DMS153 treated with DMSO at 0.1 percent for 48 hours (cell line): Measurements from ENCODE around the gene B3GALNT2.
"Not testable (repeated sequence)": the region's sequence is repeated elsewhere in the genome, so short reads cannot be mapped to it uniquely, and the experiment has no call there.

ENCODE experiments used
- DNase-seq: peaks from one replicate; lab custom pipeline; 2025; ENCODE audit not compliant: unreplicated experiment; lab: John Stamatoyannopoulos, UW

Gene B3GALNT2

DNA sequence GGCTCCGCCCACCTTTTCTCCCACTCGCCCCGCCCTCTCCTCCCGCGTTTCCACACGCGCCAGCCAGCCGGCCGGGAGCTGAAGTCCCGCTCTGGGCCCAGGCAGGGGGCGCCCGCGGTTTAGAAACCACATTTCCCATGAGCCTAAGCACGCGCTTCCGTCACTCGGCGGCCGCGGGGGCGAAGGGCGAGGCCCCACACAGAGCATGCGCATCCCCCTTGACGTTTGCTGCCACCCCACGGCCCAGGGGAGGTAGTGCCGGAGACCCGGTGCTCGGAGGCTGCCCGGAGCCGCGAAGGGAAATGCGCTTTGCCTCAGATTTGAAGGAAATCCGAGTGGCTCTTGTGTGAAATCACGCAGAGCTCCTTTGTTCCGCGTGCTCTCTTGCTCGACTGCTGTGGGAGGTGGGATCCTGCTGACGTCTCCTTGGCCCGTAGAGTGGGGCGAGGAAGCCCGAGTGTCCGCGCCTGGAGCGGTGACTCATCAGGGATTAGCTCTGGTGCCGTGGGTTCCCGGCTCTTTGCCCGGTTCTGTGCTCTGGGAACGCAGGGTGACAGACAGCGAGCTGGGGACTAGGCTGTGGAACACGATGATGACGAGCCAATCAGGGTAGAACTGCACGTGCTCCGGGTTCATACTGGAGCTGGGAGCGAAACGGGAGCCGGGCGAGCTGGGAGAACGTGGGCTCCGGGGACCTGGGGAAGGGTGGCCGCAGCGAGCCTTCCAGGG, 406 bp upstream of the B3GALNT2 start:
- DNase-seq, result peak; percentile 74

DNA sequence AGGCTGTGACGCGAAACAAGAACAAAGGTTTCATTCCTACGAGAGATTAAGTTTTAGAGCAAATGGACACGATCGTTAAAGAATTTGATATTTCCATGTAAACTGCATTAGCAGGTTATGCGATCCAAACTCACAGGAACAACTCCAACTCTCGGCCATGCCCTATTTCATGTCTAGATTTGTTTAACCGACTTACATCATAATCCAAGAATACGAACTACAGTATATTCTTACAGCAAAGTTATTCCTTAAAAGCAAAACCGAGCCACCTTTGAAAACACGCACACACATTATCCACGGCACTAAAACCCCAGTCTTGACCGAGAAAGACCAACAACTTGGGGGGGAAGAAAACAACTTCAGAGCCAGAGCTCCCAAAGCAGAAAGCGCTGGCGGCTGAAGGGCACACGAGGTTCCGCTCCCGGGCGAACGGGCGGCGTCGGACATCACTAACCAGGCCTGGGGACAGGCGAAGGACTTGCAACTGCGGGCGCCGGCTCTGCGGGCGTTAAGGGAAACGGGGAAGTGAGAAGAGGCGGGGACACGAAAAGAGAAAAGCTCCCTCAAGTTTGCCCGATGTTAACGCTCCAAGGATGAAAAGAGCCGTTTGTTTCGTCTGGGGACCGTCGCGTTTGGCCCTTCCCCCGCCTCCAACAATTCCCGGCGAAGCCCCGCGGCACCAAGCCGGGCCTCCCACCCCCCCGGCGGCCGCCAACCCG, 690 bp downstream of the B3GALNT2 start:
- no peak for DNase-seq

DNA sequence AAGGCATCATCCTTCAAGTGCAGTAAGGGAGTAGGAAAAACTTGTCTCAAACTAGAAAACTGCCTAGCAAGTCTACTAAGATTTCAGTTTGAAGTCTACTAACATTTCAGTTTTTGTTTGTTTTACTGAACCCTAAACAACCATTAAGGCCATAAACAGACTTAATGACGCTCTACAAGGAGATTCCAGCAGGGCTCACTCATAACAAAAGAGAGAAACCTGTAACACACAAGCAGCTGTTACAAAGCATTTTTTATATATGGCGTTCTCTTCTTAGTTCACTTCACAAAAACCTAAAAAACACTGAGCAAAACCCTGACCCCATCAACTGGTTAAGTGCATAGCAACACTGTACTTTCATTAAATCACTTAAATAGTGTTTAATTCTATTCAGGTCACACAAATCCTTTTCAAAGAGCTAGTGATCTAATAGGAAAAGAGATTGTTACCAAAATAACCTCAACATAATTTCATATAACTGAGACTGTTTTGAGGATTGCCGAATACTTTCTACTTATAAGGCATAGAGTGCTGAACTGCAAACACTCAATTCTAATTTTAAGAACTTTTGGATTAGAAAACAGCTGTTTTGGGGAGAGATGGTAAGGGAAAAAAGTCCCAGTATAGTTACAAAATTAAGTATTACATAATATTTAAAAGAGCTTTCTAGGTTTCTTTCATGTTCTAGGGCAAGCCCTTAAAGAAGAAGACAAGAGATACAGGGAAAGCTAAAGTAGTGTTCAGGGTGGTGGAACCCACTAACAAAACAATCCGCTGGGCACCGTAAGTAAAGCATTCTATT, 1.4 kb downstream of the B3GALNT2 start:
- DNase-seq, result no peak

GRCh38 chr1:235500971-235501540, 3.2 kb downstream of the B3GALNT2 start:
- DNase-seq, result no peak

- no peak for DNase-seq
Observed at GRCh38 chr1:235495551-235495950, 8.7 kb downstream of the B3GALNT2 start.

DNA sequence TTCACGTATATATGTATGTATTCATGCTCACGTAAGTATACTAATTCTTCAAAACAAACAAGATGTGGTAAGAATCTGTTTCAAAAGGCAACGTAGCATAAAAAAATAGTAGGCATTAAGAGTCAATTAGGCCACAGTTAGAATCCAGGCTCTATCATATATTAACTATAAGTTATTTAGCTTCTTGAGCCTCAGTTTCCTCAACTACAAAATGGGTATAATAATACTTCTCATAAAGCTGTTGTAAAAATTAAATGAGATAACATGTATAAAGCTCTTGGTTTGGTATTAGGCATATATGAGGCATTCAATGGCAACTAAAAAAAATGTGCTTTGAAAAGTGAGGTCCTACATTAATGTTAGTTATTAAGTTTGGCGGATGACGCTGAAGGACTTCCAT, 9.2 kb downstream of the B3GALNT2 start:
- DNase-seq, result no peak

- DNase-seq, result no peak
Observed at GRCh38 chr1:235494531-235494930, 9.7 kb downstream of the B3GALNT2 start.

- DNase-seq, result no peak
Observed at GRCh38 chr1:235491644-235492043, 12.6 kb downstream of the B3GALNT2 start.

- DNase-seq, result no peak
Observed at GRCh38 chr1:235486321-235486720, 17.9 kb downstream of the B3GALNT2 start.

DNA sequence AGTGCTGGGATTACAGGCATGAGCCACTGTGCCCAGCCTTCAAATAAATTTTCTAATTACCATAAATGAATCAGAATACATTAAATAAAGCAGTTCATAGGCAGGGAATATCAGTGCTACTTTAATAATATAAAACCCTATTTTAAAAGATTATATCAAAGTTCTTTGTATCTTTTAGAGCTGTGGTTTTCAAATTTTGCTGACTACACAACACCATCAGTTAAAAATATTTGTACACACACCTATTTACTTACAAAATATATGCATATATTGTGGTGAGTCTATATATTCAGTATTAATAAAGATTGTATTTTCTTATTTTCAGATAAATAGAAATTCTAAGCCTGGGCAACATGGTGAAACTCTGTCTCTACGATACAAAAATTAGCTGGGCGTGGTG, 18.7 kb downstream of the B3GALNT2 start:
- DNase-seq, result no peak

- DNase-seq, result no peak
Observed at GRCh38 chr1:235483090-235483489, 21.2 kb downstream of the B3GALNT2 start.

GRCh38 chr1:235473806-235474205, 30.4 kb downstream of the B3GALNT2 start:
- no peak for DNase-seq

DNA sequence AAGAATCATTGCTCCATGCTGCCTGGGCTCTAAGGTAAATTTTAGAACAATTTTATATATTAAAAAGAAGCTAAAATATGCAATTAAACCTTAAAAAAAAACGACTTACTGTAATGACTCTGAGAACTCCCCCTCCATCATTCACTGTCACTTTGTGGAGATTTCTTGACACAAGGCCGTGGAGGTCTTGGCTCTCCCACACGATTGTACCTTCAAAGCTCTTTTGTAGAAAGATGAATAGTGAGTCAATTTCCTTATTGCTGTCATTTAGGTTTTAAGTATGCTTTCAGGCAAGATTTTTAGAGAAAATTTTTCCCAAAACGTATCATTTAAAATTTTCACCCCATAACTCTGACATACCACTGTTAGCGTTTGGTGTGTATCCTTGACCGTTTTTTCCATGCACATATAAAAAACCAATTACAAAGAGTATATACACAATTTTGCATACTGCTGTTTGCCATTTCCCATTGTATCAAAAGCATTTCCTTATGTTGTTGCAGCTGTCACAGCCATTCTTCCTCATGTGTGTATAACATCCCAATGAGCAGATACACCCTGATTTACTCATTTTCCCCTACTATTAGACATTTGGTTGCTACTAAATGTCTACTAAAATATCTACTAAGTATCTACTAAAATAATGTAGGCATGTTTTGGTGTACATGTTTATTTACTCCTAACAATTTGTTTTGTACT, 33.4 kb downstream of the B3GALNT2 start:
- no peak for DNase-seq

DNA sequence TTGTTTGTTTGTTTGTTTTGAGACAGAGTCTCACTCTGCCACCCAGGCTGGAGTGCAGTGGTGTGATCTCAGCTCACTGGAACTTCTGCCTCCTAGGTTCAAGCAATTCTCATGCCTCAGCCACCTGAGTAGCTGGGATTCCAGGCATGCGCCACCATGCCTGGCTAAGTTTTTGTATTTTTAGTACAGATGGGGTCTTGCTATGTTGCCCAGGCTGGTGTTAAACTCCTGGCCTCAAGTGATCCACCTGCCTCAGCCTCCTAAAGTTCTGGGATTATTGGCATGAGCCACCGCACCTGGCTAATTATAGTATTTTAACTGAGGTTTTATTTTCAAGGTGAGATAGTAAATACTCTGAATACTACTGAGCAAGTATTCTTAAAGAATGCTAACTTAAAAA, 34.4 kb downstream of the B3GALNT2 start:
- DNase-seq, result not testable (repeated sequence)

- no peak for DNase-seq
Observed at GRCh38 chr1:235468970-235469369, 35.3 kb downstream of the B3GALNT2 start.

DNA sequence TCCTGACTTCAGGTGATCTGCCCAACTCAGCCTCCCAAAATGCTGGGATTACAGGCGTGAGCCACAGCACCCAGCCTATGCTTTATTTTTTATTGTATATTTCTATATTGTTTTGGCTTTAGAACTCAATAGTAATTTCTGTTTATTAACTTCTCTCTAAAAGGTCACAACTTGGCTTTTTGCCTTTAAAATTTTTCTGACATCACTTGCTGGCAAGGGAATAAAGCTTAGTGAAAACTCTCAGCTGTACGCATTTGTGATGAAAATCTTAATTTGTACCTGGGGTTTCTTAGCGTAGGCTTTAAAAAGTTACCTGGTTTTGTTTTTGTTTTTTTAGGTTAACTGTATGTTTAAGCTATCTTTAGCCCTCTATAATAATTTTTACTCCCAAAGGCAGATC, 36.2 kb downstream of the B3GALNT2 start:
- DNase-seq, result no peak

DNA sequence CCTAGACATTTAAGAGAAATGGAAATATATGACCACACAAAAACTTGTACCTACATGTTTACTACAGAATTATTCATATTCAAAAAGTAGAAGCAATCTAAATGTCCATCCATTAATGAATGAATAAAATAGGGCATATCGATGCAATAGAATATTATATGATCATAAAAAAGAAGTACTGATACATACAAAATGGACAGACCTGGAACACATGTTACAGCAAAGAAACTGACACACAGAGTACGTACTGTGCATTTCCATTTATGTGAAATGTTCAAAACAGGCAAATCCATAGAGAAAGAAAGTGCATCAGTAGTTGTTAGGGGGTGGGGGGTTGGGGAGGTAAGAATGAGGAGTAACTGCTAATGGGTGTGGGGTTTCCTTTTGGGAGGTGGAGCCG, 39.2 kb downstream of the B3GALNT2 start:
- no peak for DNase-seq

- DNase-seq, result not testable (repeated sequence)
Observed at GRCh38 chr1:235462832-235463231, 41.4 kb downstream of the B3GALNT2 start.

DNA sequence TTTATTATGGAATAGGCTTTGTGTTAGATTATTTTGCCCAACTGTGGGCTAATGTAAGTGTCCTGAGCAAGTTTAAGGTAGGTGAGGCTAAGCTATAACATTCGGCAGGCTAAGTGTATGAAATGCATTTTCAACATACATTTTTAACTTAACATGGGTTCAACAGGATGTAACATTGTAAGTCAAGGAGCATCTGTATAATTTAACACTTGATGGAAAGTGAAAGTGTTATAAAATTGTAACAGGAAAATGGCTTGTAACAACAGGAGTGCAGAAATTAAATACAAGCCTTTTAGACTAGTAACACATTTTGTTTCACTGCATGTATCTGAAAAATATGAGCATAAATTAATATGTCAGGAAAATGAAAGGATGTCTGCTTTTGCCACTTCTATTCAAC, 42.3 kb downstream of the B3GALNT2 start:
- no peak for DNase-seq

GRCh38 chr1:235460770-235461169, 43.5 kb downstream of the B3GALNT2 start:
- no peak for DNase-seq

DNA sequence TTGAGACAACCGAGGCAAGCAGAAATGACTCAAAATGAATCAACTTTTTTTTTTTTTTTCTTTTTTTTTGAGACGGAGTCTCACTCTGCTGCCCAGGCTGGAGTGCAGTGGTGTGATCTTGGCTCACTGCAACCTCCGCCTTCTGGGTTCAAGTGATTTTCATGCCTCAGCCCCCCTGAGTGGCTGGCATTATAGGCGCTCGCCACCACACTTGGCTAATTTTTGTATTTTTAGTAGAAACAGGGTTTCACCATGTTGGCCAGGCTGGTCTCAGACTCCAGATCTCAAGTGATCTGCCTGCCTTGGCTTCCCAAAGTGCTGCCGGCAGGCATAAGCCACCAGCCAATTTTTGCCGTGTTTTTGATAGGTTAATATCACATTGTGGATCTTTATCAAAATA, 46.4 kb downstream of the B3GALNT2 start:
- not testable (repeated sequence) for DNase-seq
